Measurements from ENCODE around the gene PRICKLE2. TPM values are rescaled to one million over a fixed set of nuclear protein-coding genes. Genes with fewer than 3 reads are reported as not detected.

The PRICKLE2 gene
- total and polyA plus RNA-seq, 2 donors (not counting 1 experiment from before 2014, with no cell fraction given), result 14.1 to 29.4 TPM

GRCh38 chr3:64160000-64160695, 65.1 kb downstream of the PRICKLE2 start:
- DNase-seq (ENCODE audit: low read depth in 2 of 2), result no peak
- Histone ChIP-seq H3K27ac (ENCODE audit: insufficient read depth, low read length) (no peak overlapping the region), H3K79me2 (ENCODE audit: control insufficient read depth, insufficient read depth, low read length) (no peaks in the 10 kb centered on the region), H3K4me1 (ENCODE audit: control insufficient read depth, extremely low read depth, insufficient read depth, low read length) (peaks cover 10% of the 10 kb centered on the region), H2AFZ (ENCODE audit: low read length) (no peak overlapping the region), H3K4me2 (ENCODE audit: extremely low read depth, insufficient read depth, low read length) (no peak overlapping the region), H3K9ac (ENCODE audit: insufficient read depth, low read length) (no peak overlapping the region), H3K4me3 (replicated peaks in 1 of 4; ENCODE audit: control extremely low read depth in 1 of 4, insufficient read depth in 1 of 4, low read depth in 3 of 4, low read length in 4 of 4) (no peak overlapping the region), H3K36me3 (ENCODE audit: control insufficient read depth, insufficient read depth, low read length) (peaks cover 7% of the 10 kb centered on the region), H3K9me3 (ENCODE audit: control insufficient read depth, insufficient read depth, low read depth, low read length) (no peaks in the 10 kb centered on the region), H3K27me3 (ENCODE audit: control insufficient read depth, insufficient read depth, low read length) (no peaks in the 10 kb centered on the region), H4K20me1 (ENCODE audit: control insufficient read depth, extremely low read depth, insufficient read depth, low read length) (no peaks in the 10 kb centered on the region)
- TF ChIP-seq, protein P1, sequence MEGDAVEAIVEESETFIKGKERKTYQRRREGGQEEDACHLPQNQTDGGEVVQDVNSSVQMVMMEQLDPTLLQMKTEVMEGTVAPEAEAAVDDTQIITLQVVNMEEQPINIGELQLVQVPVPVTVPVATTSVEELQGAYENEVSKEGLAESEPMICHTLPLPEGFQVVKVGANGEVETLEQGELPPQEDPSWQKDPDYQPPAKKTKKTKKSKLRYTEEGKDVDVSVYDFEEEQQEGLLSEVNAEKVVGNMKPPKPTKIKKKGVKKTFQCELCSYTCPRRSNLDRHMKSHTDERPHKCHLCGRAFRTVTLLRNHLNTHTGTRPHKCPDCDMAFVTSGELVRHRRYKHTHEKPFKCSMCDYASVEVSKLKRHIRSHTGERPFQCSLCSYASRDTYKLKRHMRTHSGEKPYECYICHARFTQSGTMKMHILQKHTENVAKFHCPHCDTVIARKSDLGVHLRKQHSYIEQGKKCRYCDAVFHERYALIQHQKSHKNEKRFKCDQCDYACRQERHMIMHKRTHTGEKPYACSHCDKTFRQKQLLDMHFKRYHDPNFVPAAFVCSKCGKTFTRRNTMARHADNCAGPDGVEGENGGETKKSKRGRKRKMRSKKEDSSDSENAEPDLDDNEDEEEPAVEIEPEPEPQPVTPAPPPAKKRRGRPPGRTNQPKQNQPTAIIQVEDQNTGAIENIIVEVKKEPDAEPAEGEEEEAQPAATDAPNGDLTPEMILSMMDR (conservative IDR thresholded peaks at IDR 0.05 in 1 of 2, IDR thresholded peaks at IDR 0.05 in 1 of 2; ENCODE audit: low read depth in 1 of 2, low read length in 2 of 2), result no peak
- TF ChIP-seq EZH2 (IDR thresholded peaks at IDR 0.05; ENCODE audit: low read length, missing control alignments), result no peak

DNA sequence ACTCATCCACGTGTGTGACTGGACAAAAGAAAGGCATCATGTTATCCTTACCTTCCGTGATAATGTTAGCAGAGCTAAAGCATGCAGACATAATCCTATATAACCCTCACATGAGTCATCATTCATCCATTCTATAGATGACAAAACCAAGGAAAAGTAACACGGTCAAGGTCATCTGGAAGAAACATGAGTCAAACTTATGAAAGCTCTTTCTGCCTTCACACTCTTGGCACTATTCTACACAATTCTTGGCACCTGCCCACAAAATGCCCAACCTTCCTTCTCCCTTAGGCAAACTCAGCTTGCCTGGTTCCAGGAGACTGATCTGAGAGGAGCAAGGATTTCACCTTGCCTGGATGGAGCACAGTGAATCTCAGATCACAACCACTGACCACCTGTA, 66.9 kb downstream of the PRICKLE2 start:
- peak in 1 of 2 donors; percentile 48 for DNase-seq (ENCODE audit: low read depth in 2 of 2)
- H3K27me3 ChIP-seq (ENCODE audit: control insufficient read depth, insufficient read depth, low read length), result no peaks in the 10 kb centered on the region

DNA sequence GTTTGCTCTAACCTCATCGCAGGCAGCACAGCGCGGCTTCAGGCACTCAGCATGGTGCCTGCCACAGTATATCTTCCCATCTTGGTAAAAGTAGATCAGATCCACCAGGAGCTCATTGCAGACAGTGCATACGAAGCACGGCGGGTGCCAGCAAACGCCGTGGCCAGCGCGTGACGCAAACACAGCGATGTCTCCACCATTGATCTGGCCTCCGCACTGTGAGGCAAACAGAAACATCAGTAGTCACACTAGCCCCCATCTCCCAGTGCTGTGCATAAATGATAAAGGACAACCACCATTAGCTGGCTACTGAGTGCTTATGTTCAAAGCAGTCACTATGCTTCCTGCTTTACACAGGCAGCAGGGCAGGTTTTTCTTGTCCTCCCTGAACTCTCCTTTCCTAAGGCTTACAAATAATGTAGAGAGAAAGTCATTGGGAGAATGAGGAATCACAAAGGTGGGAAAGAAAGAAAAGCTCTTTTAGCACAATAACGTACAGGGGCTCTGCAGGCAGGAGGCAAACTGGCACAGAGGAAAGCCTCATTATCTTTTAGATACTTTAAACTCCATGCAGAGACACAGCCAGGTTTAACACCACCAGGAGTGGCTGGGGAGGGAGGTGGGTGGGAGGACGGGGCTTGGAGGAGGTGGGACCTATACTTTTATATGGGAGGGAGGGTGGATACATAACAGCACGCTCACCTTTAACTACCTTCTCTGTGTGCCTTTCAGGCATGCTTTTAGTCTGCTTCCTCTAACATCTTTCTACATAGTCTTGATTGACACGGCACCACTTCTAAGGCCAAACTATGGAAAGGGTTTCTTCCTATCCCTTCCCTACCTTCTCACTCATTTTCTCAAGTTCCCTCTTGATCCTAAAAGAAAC, 67.9 kb downstream of the PRICKLE2 start:
- Histone ChIP-seq H4K20me1 (ENCODE audit: control insufficient read depth, extremely low read depth, insufficient read depth, low read length) (no peaks in the 10 kb centered on the region), H2AFZ (ENCODE audit: low read length) (no peak overlapping the region), H3K9ac (ENCODE audit: insufficient read depth, low read length) (no peak overlapping the region), H3K4me1 (ENCODE audit: control insufficient read depth, extremely low read depth, insufficient read depth, low read length) (peaks cover 2% of the 10 kb centered on the region), H3K27ac (ENCODE audit: insufficient read depth, low read length) (no peak overlapping the region), H3K79me2 (ENCODE audit: control insufficient read depth, insufficient read depth, low read length) (no peaks in the 10 kb centered on the region), H3K36me3 (ENCODE audit: control insufficient read depth, insufficient read depth, low read length) (peaks cover 9% of the 10 kb centered on the region), H3K4me3 (replicated peaks in 1 of 4; ENCODE audit: control extremely low read depth in 1 of 4, insufficient read depth in 1 of 4, low read depth in 3 of 4, low read length in 4 of 4) (no peak overlapping the region), H3K4me2 (ENCODE audit: extremely low read depth, insufficient read depth, low read length) (no peak overlapping the region), H3K27me3 (ENCODE audit: control insufficient read depth, insufficient read depth, low read length) (no peaks in the 10 kb centered on the region), H3K9me3 (ENCODE audit: control insufficient read depth, insufficient read depth, low read depth, low read length) (no peaks in the 10 kb centered on the region)
- TF ChIP-seq, protein P1 (conservative IDR thresholded peaks at IDR 0.05 in 1 of 2, IDR thresholded peaks at IDR 0.05 in 1 of 2; ENCODE audit: low read depth in 1 of 2, low read length in 2 of 2), result no peak
- no peak for TF ChIP-seq EZH2 (IDR thresholded peaks at IDR 0.05; ENCODE audit: low read length, missing control alignments)
- DNase-seq (ENCODE audit: low read depth in 2 of 2), result no peak

More for the DNA sequence above, 66.9 kb downstream of the PRICKLE2 start:
- TF ChIP-seq, protein P1 (conservative IDR thresholded peaks at IDR 0.05 in 1 of 2, IDR thresholded peaks at IDR 0.05 in 1 of 2; ENCODE audit: low read depth in 1 of 2, low read length in 2 of 2), result no peak
- no peak for TF ChIP-seq EZH2 (IDR thresholded peaks at IDR 0.05; ENCODE audit: low read length, missing control alignments)
- Histone ChIP-seq H3K79me2 (ENCODE audit: control insufficient read depth, insufficient read depth, low read length) (no peaks in the 10 kb centered on the region), H3K9ac (ENCODE audit: insufficient read depth, low read length) (no peak overlapping the region), H3K4me2 (ENCODE audit: extremely low read depth, insufficient read depth, low read length) (no peak overlapping the region), H2AFZ (ENCODE audit: low read length) (no peak overlapping the region), H4K20me1 (ENCODE audit: control insufficient read depth, extremely low read depth, insufficient read depth, low read length) (no peaks in the 10 kb centered on the region), H3K9me3 (ENCODE audit: control insufficient read depth, insufficient read depth, low read depth, low read length) (no peaks in the 10 kb centered on the region), H3K4me3 (replicated peaks in 1 of 4; ENCODE audit: control extremely low read depth in 1 of 4, insufficient read depth in 1 of 4, low read depth in 3 of 4, low read length in 4 of 4) (no peak overlapping the region), H3K36me3 (ENCODE audit: control insufficient read depth, insufficient read depth, low read length) (peaks cover 7% of the 10 kb centered on the region), H3K27ac (ENCODE audit: insufficient read depth, low read length) (no peak overlapping the region), H3K4me1 (ENCODE audit: control insufficient read depth, extremely low read depth, insufficient read depth, low read length) (peaks cover 4% of the 10 kb centered on the region)
